Hematopoietic multipotent progenitor cell treated with erythropoietin and hydrocortisone succinate and interleukin-3 and kit ligand, for 8 days (in vitro differentiated cells): ENCODE data around the gene FABP3.
A peak's percentile ranks its signal among the peaks of the same experiment; 100 is the strongest.

Source experiments
- DNase-seq: peaks from one replicate; pipeline ENCODE4 v3.0.0-alpha.2; 2015

FABP3 gene

GRCh38 chr1:31373056-31373896, at the start of gene FABP3:
Gene FABP3, minus strand, starts transcription at chr1:31373076. Its CDS starts 62 bp downstream, at chr1:31373014.
- DNase-seq: peak; percentile 62

DNA sequence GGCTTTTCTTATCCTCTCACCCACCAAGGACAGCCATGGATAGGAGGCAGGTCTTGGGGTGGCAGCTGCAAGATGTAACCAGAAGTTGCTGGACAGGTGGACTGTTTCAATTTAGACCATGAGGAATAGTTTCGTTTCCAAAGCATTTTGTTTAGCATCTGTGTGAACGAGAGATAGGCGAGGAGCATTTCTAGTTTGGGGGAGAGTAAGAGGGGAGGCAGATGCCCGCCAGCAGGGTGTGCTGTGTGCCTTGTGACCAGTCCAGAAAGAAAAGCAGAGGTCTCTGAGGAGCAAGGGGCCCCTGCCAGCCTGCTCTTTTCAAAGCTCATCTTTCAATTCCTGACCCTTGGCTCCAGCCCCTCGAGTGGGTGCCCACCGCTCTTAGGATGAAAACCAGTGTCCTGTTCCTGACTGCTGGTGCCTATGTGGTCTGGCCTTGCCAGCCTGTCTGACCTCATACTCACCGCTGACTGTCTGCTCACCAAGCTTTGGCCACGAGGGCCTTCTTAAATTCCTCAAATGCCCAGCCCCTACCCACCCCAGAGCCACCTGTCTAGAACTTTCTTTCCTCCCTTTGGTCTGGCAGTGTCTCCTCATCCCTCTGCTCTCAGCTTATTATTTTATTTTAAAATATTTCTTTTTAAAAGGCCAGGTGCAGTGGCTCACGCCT, 48.6 kb upstream of the FABP3 start:
- peak; percentile 43 for DNase-seq

- DNase-seq: no peak
These were observed 47.8 kb upstream of the FABP3 start for GRCh38 chr1:31420716-31421115.

- DNase-seq: no peak
These were observed 45.9 kb upstream of the FABP3 start for GRCh38 chr1:31418626-31419323.

- no peak for DNase-seq
These were observed 44.3 kb upstream of the FABP3 start for GRCh38 chr1:31417148-31417547.

GRCh38 chr1:31416101-31416736, 43.3 kb upstream of the FABP3 start:
- DNase-seq: no peak

- DNase-seq: no peak
These were observed 42.8 kb upstream of the FABP3 start for GRCh38 chr1:31415658-31416057.

GRCh38 chr1:31414980-31415370, 42.1 kb upstream of the FABP3 start:
- no peak for DNase-seq

- peak; percentile 70 for DNase-seq
These were observed 40.6 kb upstream of the FABP3 start for GRCh38 chr1:31413405-31414001.

DNA sequence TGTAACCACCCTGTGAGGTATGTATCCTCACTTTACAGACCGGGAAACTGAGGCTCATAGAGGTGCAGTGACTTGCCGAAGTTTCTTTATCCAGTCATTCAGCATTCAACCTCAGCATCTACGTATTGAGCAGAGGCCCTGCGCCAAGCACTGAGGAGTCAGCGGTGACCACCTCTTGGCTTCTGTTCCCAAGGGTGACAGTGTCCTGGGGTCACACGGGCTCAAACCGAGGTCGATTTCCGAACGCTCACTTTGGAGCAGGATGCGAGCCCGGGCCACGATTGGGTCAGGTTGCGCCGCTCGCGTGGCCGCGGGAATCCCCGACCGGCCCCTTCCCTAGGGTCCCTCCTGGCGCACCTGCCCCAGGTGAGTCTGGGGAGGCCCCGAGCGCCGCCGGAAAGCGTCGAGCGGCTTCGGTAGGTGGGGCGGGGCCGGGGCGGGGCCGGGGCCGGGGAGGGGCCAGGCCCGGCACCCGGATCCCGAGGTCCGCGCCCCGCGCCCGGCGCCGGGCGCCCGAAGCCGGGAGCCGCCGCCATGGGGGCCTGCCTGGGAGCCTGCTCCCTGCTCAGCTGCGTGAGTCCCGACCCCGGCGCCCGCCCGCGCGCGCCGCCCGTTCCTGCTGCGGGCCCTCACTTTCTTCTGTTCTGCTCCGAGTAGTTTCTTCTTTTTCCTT, 40.0 kb upstream of the FABP3 start, which contains the start of gene SERINC2:
Gene SERINC2, plus strand, starts transcription at position 482 of the 673 bp plus-strand sequence. Its CDS starts 53 bp downstream, at position 535.
- DNase-seq: no peak

DNA sequence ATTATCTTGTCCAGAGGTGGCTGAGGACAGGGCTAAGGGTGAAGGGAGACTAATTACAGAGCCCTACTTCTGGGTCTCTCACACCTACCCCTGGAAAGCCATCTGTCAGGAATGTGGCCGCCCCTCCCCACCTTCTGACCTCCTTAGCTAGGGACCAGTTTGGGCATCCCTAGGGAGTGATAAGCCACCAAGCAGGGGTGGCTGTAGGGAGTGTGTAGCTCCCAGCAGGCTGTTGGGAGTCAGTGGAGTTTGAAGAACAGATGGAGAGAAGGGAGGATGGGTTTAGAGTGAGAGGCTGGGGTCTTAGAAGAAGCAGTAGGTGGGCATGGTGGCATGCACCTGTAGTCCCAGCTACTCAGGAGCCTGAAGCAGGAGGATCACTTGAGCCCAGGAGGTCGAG, 39.3 kb upstream of the FABP3 start:
- DNase-seq: no peak

DNA sequence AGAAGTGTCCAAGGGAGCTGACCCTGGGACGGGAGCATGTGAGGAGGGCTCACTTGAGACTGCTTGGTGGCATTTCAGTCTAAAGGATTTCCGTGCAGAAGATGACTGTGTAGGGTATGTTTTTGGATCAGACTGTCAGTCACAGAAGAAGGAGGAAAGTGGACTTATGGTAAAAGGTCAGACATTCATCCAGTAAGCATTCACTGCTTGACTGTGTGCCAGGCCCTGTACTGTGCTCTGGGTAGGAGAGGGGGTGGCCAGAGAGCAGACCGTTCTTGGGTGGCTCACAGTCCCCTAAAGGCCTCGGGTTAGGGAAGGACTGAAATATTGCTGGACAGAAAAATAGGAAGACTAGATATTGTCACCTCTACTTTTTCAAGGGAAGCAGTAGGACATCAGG, 38.0 kb upstream of the FABP3 start:
- no peak for DNase-seq

DNA sequence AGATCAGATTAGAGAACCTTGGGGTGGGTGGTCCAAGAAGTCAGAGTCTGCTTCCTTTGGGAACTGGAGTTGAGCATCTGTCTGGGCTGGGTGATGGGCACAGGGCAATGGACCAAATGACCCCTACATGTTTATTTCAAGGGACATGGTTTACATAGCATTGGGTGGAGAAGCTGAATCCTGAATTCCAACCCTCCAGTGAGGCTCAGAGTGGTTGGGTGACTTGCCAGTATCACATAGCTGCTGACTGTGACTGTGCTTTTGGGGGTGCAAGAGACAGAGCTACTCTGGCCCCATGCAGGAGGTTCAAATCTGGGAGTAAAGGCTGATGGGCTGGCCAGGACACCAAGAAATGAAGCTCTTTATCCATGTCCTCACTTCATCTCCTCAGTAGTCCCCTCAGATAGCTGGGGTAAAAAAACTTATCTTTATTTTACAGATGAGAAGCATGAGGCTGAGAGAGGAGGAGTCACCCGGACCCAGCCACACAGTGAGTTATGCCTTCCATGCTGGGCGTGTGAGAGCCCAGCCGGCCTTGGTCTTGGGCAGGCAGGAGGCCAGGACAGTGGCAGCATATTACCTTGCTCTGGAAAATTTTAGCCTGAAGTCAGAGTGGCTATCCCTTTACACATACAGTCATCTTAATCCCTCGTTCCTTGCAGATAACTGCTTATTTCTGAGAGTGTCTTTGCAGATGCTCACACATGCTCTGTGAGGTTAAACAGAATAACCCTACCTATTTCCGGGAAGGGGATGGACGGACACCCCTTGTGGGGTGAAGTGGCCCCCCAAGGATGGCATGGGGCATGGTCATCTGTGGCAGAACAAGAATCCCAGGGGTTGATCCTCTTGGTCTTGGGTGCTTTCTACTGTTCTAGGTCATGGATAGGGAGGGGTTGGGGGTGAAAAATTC, 37.3 kb upstream of the FABP3 start:
- DNase-seq: peak; percentile 94

DNA sequence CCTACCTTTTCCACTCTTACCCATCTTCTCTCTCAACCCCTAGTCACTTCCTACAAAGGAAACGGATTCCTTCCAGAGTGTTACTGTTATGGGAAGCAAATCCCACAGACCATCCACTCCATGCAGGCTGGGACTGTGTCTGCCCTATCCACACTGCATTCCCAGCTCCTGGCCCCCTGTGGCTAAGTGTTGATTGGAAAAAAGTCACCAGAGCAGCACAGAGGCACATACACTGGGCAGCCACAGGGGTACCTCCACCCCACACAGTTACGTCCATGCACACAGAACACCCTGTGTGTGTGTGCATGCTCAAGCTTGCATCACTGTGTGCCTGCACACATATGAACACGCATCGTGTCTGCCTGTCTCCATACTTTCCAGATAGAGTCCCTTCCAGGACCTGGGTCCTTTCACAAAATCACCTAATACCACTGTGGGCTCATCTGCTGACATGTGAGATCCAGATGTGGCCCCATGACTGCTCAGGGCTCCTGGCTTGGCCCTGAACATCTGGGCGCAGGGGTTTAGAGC, 36.0 kb upstream of the FABP3 start:
- no peak for DNase-seq

- no peak for DNase-seq
These were observed 34.3 kb upstream of the FABP3 start for GRCh38 chr1:31407029-31407626.

- DNase-seq: no peak
These were observed 32.8 kb upstream of the FABP3 start for GRCh38 chr1:31405578-31406245.

GRCh38 chr1:31401241-31401640, 28.4 kb upstream of the FABP3 start:
- no peak for DNase-seq

- DNase-seq: no peak
These were observed 27.5 kb upstream of the FABP3 start for GRCh38 chr1:31400393-31400792.

DNA sequence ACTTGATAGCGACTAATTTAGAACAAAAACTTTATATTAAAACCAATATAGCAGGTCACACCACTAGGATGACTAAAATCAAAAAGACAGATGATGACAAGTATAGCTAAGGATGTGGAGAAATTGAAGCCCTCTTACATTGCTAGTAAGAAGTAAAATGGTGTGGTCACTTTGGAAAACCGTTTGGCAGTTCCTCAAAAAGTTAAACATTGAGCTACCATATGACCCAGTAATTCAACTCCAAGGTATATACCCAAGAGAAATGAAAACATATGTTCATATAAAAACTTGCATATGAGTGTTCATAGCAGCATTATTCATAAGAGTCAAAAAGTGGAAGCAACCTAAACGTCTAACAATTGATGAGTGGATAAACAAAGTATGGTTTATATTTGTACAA, 27.1 kb upstream of the FABP3 start:
- no peak for DNase-seq

- no peak for DNase-seq
These were observed 25.4 kb upstream of the FABP3 start for GRCh38 chr1:31398246-31398645.
